Measurements from ENCODE around the gene GTF2IRD1.
"Not testable (repeated sequence)": the region's sequence is repeated elsewhere in the genome, so short reads cannot be mapped to it uniquely, and the experiment has no call there.

Gene GTF2IRD1

DNA sequence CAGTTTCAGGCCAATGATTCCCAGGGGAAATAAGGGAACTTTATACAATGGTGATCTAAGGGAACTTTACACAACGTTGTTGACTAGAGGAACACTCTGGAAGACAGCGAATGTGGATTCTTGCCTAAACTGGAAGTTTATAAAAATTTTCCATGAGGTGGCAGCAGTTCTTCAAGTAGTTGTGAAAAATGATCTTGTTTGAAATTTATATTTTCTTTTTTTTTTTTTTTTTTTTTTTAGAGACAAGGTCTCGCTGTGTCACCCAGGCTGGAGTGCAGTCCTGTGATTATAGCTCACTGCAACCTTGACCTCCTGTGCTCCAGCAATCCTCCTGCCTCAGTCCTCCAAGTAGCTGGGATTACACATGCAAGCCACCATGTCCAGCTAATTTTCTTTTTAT lies 171.7 kb downstream of the GTF2IRD1 start:
- in situ Hi-C loops (cut with MboI; ENCODE audit: low sequenced_read_pairs): no loop called here

DNA sequence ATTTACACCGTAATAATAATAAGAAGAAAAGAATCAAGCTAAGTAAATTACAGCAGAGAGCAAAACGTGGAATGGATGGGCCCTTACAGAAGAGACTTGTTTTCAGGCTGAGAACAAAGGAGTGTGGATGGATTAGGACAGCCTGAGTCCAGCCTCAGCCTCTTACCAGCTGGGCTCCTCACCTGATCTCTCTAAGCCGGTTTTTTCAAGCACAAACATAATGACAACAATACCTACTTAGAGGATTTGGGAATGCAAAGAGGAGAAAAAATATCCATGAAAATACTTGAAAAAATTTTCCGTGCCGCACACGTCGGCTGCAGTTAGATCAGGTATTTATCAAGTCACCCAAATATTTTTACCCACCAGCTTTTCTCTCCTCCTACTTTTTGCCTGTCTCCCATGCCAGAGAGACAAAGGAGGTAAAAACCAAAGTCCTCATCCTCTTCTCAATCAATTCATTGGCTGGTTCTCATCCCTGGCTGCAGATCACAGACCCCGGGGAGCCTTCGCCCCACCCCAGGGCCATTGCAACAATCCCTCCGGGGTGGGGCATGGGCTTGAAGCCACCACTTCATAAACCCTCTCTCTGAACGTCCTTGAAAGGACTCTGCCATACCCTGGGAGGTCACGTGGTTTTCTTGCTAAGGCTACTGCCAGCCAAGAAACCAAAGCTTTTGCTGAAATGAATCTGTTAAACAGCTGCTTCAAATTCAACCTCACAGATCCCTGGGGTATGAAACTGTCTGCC lies 174.1 kb downstream of the GTF2IRD1 start:
- in situ Hi-C loops (cut with MboI; ENCODE audit: low sequenced_read_pairs): no loop called here

DNA sequence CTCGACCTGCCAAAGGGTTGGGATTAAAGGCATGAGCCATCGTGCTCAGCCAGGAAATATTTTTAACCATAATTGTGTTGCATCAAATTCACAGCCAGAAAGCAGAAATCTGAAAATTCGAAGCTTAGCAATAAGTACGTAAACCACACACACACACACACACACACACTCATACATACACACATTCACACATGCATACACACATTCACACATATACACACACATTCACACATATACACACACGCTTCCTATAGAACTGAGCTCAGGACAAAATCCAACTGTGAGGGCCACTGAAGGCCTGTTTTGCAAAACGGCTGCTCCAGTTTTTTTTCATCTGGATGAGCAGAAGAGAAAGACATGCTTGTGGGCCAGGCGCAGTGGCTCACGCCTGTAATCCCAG lies 178.8 kb downstream of the GTF2IRD1 start:
- in situ Hi-C loops (cut with MboI; ENCODE audit: low sequenced_read_pairs): no loop called here

DNA sequence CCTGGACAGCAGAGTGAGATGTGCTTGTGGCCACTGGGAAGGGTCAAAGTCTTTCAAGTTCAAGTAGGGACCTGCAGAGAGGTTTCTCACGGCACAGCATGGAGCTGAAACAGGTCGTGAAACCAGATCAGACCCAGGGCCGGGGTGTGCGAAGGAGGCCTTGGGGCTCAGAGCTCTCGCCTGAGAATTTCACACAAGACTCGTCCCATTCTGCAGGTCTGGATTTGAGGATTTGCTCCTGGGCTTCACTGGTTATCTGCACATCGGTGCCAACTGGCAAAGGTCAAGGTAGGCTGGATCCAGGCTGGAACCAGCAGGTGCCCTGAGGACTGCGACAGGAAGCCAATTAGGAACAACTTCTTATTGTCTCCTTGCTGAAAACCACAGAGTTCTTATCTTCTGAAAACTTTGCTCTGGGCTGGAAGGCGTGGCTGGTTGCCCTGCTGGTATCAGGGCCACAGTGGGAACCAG lies 179.8 kb downstream of the GTF2IRD1 start:
- in situ Hi-C loops (cut with MboI; ENCODE audit: low sequenced_read_pairs): no loop called here

DNA sequence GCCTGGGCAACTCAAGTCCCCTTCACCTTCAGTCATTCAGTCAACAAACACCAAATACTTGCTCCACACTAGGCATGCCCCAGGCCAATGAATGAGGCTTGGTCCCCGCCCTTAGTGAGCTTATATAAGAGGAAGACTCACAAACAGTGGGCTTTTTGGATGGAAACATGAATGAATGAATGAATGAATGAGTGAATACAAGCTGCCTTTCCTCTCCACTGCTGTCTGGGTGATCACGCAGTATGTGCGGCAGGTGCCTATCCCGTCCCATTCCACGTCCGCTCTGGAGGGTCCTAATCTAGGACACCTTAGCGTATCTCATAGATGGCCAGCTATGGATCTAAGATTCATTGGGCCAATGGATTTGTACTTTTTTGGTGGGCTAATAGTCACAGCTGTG lies 184.0 kb downstream of the GTF2IRD1 start:
- in situ Hi-C loops (cut with MboI; ENCODE audit: low sequenced_read_pairs): no loop called here

DNA sequence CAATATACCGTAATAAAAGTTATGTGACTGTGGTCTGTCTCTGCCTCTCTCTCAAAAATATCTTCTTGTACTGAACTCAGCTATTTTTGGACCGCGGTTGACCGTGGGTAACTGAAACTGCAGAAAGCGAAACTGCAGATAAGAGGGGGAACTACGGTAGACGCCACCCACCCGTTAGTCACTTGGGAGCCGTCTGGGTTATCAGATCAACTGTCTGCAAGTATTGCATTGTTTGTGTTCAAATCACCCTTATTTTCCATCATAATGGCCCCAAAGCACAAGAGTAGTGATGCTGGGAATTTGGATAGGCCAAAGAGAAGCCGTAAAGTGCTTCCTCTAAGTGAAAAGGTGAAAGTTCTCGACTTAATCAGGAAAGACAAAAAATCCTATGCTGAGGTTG lies 196.3 kb downstream of the GTF2IRD1 start:
- in situ Hi-C loops (cut with MboI; ENCODE audit: low sequenced_read_pairs): not testable (repeated sequence)

DNA sequence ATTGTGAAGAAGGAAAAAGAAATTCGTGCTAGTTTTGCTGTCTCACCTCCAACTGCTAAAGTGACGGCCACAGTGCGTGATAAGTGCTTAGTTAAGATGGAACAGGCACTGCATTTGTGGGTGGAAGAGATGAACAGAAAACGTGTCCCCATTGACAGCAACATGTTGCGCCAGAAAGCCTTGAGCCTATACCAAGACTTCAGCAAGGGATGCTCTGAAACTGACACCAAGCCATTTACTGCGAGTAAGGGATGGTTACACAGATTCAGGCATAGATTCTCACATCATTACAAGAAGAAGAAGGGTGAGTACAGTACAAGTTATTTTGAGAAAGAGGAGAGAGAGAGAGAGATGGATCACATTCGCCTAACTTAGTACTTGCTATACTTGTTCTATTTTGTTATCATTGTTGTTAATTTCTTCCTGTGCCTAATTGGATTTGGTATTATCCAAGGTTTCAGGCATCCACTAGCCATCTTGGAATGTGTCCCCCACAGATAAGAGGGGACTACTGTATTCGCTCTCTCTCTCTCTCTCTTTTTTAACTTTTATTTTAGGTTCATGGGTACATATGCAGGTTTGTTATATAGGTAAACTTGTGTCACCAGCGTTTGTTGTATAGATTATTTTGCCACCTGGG lies 196.9 kb downstream of the GTF2IRD1 start:
- in situ Hi-C loops (cut with MboI; ENCODE audit: low sequenced_read_pairs): not testable (repeated sequence)

DNA sequence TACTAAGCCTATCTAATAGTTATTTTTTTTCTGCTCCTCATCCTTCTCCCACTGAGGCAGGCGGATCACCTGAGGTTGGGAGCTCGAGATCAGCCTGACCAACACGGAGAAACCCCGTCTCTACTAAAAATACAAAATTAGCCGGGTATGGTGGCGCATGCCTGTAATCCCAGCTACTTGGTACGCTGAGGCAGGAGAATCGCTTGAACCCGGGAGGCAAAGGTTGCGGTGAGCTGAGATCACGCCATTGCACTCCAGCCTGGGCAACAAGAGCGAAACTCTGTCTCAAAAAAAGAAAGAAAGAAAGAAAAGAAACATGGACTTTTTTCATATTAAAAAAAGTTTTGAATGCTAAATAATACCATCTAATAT lies 197.4 kb downstream of the GTF2IRD1 start:
- in situ Hi-C loops (cut with MboI; ENCODE audit: low sequenced_read_pairs): not testable (repeated sequence)

Measured in HL-60/S4 (cell line).